ENCODE measurements around the gene KRI1. TPM values are rescaled to one million over a fixed set of nuclear protein-coding genes. Genes with fewer than 3 reads are reported as not detected.

The KRI1 gene
- polyA plus RNA-seq, 1 donor, result 22.1 TPM

- Histone ChIP-seq H3K9me3 (ENCODE audit: control insufficient read depth, low read depth, low read length) (peaks cover 4% of the 10 kb centered on the region), H3K27me3 (ENCODE audit: control insufficient read depth, insufficient read depth, low read length) (peaks cover 15% of the 10 kb centered on the region), H3K36me3 (ENCODE audit: control insufficient read depth, insufficient read depth, low read length) (no peaks in the 10 kb centered on the region), H3K4me3 (ENCODE audit: low read length) (no peak overlapping the region), H3K27ac (ENCODE audit: low read length) (no peak overlapping the region), H3K4me1 (ENCODE audit: control insufficient read depth, insufficient read depth, low read length) (peaks cover 2% of the 10 kb centered on the region)
- no peak for DNase-seq
- 100% methylated on average over 1 of the region's 5 CpGs for WGBS (ENCODE audit: insufficient coverage, low lambda C conversion rate)
These were observed 34.3 kb upstream of the KRI1 start for GRCh38 chr19:10600149-10600548.

- no peaks in the 10 kb centered on the region for H3K9me3 ChIP-seq (ENCODE audit: control insufficient read depth, low read depth, low read length)
- WGBS (ENCODE audit: insufficient coverage, low lambda C conversion rate), result 100% methylated on average over 1 of the region's 9 CpGs
- no peaks in the 10 kb centered on the region for H3K36me3 ChIP-seq (ENCODE audit: control insufficient read depth, insufficient read depth, low read length)
- DNase-seq, result no peak
- H3K4me1 ChIP-seq (ENCODE audit: control insufficient read depth, insufficient read depth, low read length), result no peaks in the 10 kb centered on the region
- no peaks in the 10 kb centered on the region for H3K27me3 ChIP-seq (ENCODE audit: control insufficient read depth, insufficient read depth, low read length)
- H3K4me3 ChIP-seq (ENCODE audit: low read length), result no peak overlapping the region
- H3K27ac ChIP-seq (ENCODE audit: low read length), result no peak overlapping the region
These were observed 28.2 kb upstream of the KRI1 start for GRCh38 chr19:10593820-10594637.

GRCh38 chr19:10593148-10593547, 27.3 kb upstream of the KRI1 start:
- WGBS (ENCODE audit: insufficient coverage, low lambda C conversion rate), result no CpG with 5 or more reads among the region's 7 CpGs
- H3K9me3 ChIP-seq (ENCODE audit: control insufficient read depth, low read depth, low read length), result no peaks in the 10 kb centered on the region
- no peak overlapping the region for H3K27ac ChIP-seq (ENCODE audit: low read length)
- no peak for DNase-seq
- H3K4me1 ChIP-seq (ENCODE audit: control insufficient read depth, insufficient read depth, low read length), result no peaks in the 10 kb centered on the region
- no peaks in the 10 kb centered on the region for H3K36me3 ChIP-seq (ENCODE audit: control insufficient read depth, insufficient read depth, low read length)
- H3K4me3 ChIP-seq (ENCODE audit: low read length), result no peak overlapping the region
- peaks cover 4% of the 10 kb centered on the region for H3K27me3 ChIP-seq (ENCODE audit: control insufficient read depth, insufficient read depth, low read length)

GRCh38 chr19:10587839-10588150, 22.0 kb upstream of the KRI1 start:
- H3K4me3 ChIP-seq (ENCODE audit: low read length), result no peak overlapping the region
- H3K27me3 ChIP-seq (ENCODE audit: control insufficient read depth, insufficient read depth, low read length), result peaks cover 11% of the 10 kb centered on the region
- peaks cover 4% of the 10 kb centered on the region for H3K36me3 ChIP-seq (ENCODE audit: control insufficient read depth, insufficient read depth, low read length)
- H3K9me3 ChIP-seq (ENCODE audit: control insufficient read depth, low read depth, low read length), result no peaks in the 10 kb centered on the region
- H3K4me1 ChIP-seq (ENCODE audit: control insufficient read depth, insufficient read depth, low read length), result no peaks in the 10 kb centered on the region
- no peak overlapping the region for H3K27ac ChIP-seq (ENCODE audit: low read length)
- no peak for DNase-seq
- WGBS (ENCODE audit: insufficient coverage, low lambda C conversion rate), result 92% methylated on average over 2 of the region's 2 CpGs

GRCh38 chr19:10587022-10587838, 21.4 kb upstream of the KRI1 start, which contains the start of gene AP1M2:
Gene AP1M2 (minus strand): TSS chr19:10587312. CDS start chr19:10587231, 81 bp downstream.
- DNase-seq, result peak; percentile 46 to 72
- Histone ChIP-seq H3K27ac (ENCODE audit: low read length) (peak within 1 kb of the TSS; percentile 14), H3K27me3 (ENCODE audit: control insufficient read depth, insufficient read depth, low read length) (peaks cover 11% of the 10 kb centered on the region), H3K4me3 (ENCODE audit: low read length) (peak within 1 kb of the TSS; percentile 60), H3K36me3 (ENCODE audit: control insufficient read depth, insufficient read depth, low read length) (peaks cover 4% of the 10 kb centered on the region), H3K4me1 (ENCODE audit: control insufficient read depth, insufficient read depth, low read length) (no peaks in the 10 kb centered on the region), H3K9me3 (ENCODE audit: control insufficient read depth, low read depth, low read length) (no peaks in the 10 kb centered on the region)
- 69% methylated on average over 6 of the region's 35 CpGs for WGBS (ENCODE audit: insufficient coverage, low lambda C conversion rate)

GRCh38 chr19:10586396-10586795, 20.6 kb upstream of the KRI1 start:
- 80% methylated on average over 1 of the region's 6 CpGs for WGBS (ENCODE audit: insufficient coverage, low lambda C conversion rate)
- no peak overlapping the region for H3K27ac ChIP-seq (ENCODE audit: low read length)

GRCh38 chr19:10583036-10583776, 17.4 kb upstream of the KRI1 start:
- Histone ChIP-seq H3K36me3 (ENCODE audit: control insufficient read depth, insufficient read depth, low read length) (peaks cover 20% of the 10 kb centered on the region), H3K9me3 (ENCODE audit: control insufficient read depth, low read depth, low read length) (no peaks in the 10 kb centered on the region), H3K27ac (ENCODE audit: low read length) (no peak overlapping the region), H3K27me3 (ENCODE audit: control insufficient read depth, insufficient read depth, low read length) (peaks cover 8% of the 10 kb centered on the region), H3K4me3 (ENCODE audit: low read length) (no peak overlapping the region), H3K4me1 (ENCODE audit: control insufficient read depth, insufficient read depth, low read length) (no peaks in the 10 kb centered on the region)
- no peak for DNase-seq
- WGBS (ENCODE audit: insufficient coverage, low lambda C conversion rate), result 100% methylated on average over 1 of the region's 9 CpGs

More at GRCh38 chr19:10586396-10586795, 20.6 kb upstream of the KRI1 start:
- Histone ChIP-seq H3K9me3 (ENCODE audit: control insufficient read depth, low read depth, low read length) (no peaks in the 10 kb centered on the region), H3K4me1 (ENCODE audit: control insufficient read depth, insufficient read depth, low read length) (no peaks in the 10 kb centered on the region), H3K4me3 (ENCODE audit: low read length) (peak overlapping the region; percentile 60), H3K36me3 (ENCODE audit: control insufficient read depth, insufficient read depth, low read length) (peaks cover 7% of the 10 kb centered on the region), H3K27me3 (ENCODE audit: control insufficient read depth, insufficient read depth, low read length) (peaks cover 11% of the 10 kb centered on the region)
- no peak for DNase-seq

- Histone ChIP-seq H3K27ac (ENCODE audit: low read length) (no peak overlapping the region), H3K4me3 (ENCODE audit: low read length) (no peak overlapping the region), H3K4me1 (ENCODE audit: control insufficient read depth, insufficient read depth, low read length) (no peaks in the 10 kb centered on the region), H3K9me3 (ENCODE audit: control insufficient read depth, low read depth, low read length) (no peaks in the 10 kb centered on the region), H3K36me3 (ENCODE audit: control insufficient read depth, insufficient read depth, low read length) (peaks cover 25% of the 10 kb centered on the region), H3K27me3 (ENCODE audit: control insufficient read depth, insufficient read depth, low read length) (peaks cover 5% of the 10 kb centered on the region)
- no CpG with 5 or more reads among the region's 13 CpGs for WGBS (ENCODE audit: insufficient coverage, low lambda C conversion rate)
- DNase-seq, result no peak
These were observed 16.3 kb upstream of the KRI1 start for GRCh38 chr19:10582091-10582490.

- Histone ChIP-seq H3K4me3 (ENCODE audit: low read length) (no peak overlapping the region), H3K27me3 (ENCODE audit: control insufficient read depth, insufficient read depth, low read length) (no peaks in the 10 kb centered on the region), H3K9me3 (ENCODE audit: control insufficient read depth, low read depth, low read length) (no peaks in the 10 kb centered on the region), H3K4me1 (ENCODE audit: control insufficient read depth, insufficient read depth, low read length) (no peaks in the 10 kb centered on the region), H3K27ac (ENCODE audit: low read length) (no peak overlapping the region), H3K36me3 (ENCODE audit: control insufficient read depth, insufficient read depth, low read length) (peaks cover 26% of the 10 kb centered on the region)
- no CpG with 5 or more reads among the region's 31 CpGs for WGBS (ENCODE audit: insufficient coverage, low lambda C conversion rate)
- peak; percentile 78 to 85 for DNase-seq
These were observed 15.3 kb upstream of the KRI1 start for GRCh38 chr19:10580979-10581631.

- Histone ChIP-seq H3K9me3 (ENCODE audit: control insufficient read depth, low read depth, low read length) (no peaks in the 10 kb centered on the region), H3K36me3 (ENCODE audit: control insufficient read depth, insufficient read depth, low read length) (peaks cover 30% of the 10 kb centered on the region), H3K4me3 (ENCODE audit: low read length) (no peak overlapping the region), H3K4me1 (ENCODE audit: control insufficient read depth, insufficient read depth, low read length) (no peaks in the 10 kb centered on the region), H3K27ac (ENCODE audit: low read length) (no peak overlapping the region), H3K27me3 (ENCODE audit: control insufficient read depth, insufficient read depth, low read length) (no peaks in the 10 kb centered on the region)
- no peak for DNase-seq
- WGBS (ENCODE audit: insufficient coverage, low lambda C conversion rate), result no CpG with 5 or more reads among the region's 6 CpGs
These were observed 12.1 kb upstream of the KRI1 start for GRCh38 chr19:10577951-10578350.
